ENCODE results near the gene UBALD1. TPM values are rescaled to one million over a fixed set of nuclear protein-coding genes. Genes with fewer than 3 reads are reported as not detected.

UBALD1 gene
- total RNA-seq, 4 donors from 2014 or later, result 5.9 to 17.0 (median 9.6) TPM

DNA sequence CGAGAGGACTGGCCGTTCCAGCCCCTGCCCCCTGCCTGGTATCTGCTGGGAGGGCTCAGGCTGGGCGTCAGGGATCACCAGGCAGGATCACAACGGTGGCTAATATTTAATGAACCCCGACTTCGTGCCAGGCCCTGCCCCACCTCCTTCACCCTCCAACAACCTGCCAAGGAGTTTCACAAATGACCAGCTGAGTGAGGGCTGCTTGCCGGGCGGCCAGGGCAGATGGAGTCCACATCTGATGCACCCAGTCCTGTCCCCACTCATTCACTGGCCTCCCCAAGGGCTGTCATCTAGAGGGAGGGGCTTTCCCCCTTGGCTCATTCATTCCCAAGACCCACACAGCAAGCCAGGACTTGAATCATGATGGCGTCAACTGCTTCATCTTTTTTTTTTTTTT, 17.5 kb downstream of the UBALD1 start:
- no peaks in the 10 kb centered on the region for H3K9me3 ChIP-seq
- no peak overlapping the region for H3K27ac ChIP-seq
- H3K4me1 ChIP-seq, result peaks cover 12 to 24% (median 12%) of the 10 kb centered on the region in 3 donors
- no peak for TF ChIP-seq POLR2A (IDR thresholded peaks at IDR 0.05)
- TF ChIP-seq, protein P1, sequence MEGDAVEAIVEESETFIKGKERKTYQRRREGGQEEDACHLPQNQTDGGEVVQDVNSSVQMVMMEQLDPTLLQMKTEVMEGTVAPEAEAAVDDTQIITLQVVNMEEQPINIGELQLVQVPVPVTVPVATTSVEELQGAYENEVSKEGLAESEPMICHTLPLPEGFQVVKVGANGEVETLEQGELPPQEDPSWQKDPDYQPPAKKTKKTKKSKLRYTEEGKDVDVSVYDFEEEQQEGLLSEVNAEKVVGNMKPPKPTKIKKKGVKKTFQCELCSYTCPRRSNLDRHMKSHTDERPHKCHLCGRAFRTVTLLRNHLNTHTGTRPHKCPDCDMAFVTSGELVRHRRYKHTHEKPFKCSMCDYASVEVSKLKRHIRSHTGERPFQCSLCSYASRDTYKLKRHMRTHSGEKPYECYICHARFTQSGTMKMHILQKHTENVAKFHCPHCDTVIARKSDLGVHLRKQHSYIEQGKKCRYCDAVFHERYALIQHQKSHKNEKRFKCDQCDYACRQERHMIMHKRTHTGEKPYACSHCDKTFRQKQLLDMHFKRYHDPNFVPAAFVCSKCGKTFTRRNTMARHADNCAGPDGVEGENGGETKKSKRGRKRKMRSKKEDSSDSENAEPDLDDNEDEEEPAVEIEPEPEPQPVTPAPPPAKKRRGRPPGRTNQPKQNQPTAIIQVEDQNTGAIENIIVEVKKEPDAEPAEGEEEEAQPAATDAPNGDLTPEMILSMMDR (IDR thresholded peaks at IDR 0.05), result no peak
- intact Hi-C loops (cut with DNase I), result no loop called here
- peaks cover 0 to 16% (median 0%) of the 10 kb centered on the region in 4 donors for H3K27me3 ChIP-seq
- no peaks in the 10 kb centered on the region for H3K36me3 ChIP-seq
- no peak overlapping the region for H3K4me3 ChIP-seq
- WGBS, 2 donors, result 46 to 54% methylated on average over 3 to 5 of the region's 9 CpGs
- no peak for DNase-seq

DNA sequence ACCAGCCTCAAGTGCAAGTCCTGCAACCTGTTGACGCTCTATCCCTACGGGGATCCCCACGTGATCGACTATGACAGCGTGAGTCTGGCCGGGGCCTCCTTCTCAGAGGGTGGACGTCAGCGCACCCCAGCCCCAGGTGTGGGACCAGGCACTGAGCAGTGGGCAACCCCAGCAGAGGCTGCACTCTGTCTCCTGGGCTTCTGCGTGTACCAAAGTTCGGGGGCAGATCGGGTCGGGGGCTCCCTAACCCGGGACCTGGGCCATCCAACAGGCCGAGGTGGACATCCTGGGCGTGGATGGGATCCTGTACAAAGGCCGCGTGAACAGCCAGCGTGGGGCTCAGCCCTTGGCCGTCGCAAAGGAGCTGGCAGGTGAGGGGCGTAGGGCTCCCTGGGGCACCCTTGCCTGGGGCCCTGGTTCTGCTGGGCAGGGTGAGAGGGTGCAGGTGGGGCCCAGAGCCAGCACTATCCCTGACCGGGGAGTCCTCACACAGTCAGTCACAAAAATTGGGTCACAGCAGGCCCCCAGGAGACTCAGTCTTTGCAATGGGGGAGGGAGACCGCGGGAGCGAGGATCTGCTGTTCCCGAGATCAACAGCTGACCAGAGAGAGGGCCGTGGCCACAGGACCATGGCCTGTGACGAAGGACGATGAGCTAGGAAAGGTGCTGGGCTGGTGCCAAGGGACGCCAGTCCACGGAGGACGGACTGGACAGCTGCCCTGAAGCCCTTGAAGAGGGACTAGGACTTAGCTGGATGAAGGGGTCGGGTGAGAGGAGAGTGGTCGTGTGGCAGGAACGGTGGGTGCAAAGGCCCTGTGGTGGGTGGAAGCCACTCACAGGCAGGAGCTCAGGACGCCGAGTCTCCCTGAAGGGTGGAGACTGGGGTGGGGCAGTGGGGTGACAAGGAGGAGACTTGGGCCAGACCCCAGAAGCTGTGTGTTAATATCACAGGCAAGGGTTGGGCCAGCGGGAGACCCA, 20.0 kb downstream of the UBALD1 start:
- no peak for DNase-seq
- peaks cover 0 to 12% (median 0%) of the 10 kb centered on the region in 4 donors for H3K27me3 ChIP-seq
- H3K4me3 ChIP-seq, result no peak overlapping the region
- peaks cover 0 to 6% (median 3%) of the 10 kb centered on the region in 3 donors for H3K4me1 ChIP-seq
- no peaks in the 10 kb centered on the region for H3K9me3 ChIP-seq
- TF ChIP-seq POLR2A (IDR thresholded peaks at IDR 0.05), result no peak
- TF ChIP-seq, protein P1 (IDR thresholded peaks at IDR 0.05), result no peak
- intact Hi-C loops (cut with DNase I), result no loop called here
- WGBS, 2 donors, result 80 to 85% methylated on average over 14 to 31 of the region's 38 CpGs
- no peak overlapping the region for H3K27ac ChIP-seq
- H3K36me3 ChIP-seq, result no peaks in the 10 kb centered on the region

DNA sequence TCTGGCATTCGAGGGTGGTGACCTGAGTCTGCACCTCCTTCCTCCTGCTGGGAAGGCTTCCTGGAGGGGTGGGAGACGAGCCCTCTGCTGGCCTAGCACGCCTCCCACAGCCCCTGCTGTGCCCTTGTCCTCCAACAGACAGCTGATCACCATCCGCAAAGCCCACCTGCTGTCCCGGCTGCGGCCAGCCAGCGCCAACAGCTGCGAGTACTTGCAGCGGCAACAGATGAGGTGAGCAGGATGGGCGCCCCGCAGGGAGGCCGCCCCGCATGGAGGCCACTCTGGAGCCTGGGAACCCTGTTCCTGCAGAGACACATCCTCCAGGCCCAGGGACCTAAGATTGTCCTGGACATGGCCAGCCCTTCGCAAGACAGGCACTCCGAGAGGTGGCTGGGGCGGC, 21.6 kb downstream of the UBALD1 start:
- Histone ChIP-seq H3K27me3 (peaks cover 0 to 6% (median 0%) of the 10 kb centered on the region in 4 donors), H3K4me1 (peaks cover 0 to 6% (median 3%) of the 10 kb centered on the region in 3 donors), H3K4me3 (no peak overlapping the region), H3K36me3 (no peaks in the 10 kb centered on the region), H3K27ac (no peak overlapping the region), H3K9me3 (peaks cover 0 to 5% (median 0%) of the 10 kb centered on the region in 3 donors)
- 55% methylated on average over 6 of the region's 16 CpGs; no CpG with 5 or more reads in 1 of the 2 donors for whole genome bisulfite sequencing, 2 donors
- intact Hi-C loops (cut with DNase I), result no loop called here
- DNase-seq, result no peak
- no peak for TF ChIP-seq POLR2A (IDR thresholded peaks at IDR 0.05)
- TF ChIP-seq, protein P1 (IDR thresholded peaks at IDR 0.05), result no peak

DNA sequence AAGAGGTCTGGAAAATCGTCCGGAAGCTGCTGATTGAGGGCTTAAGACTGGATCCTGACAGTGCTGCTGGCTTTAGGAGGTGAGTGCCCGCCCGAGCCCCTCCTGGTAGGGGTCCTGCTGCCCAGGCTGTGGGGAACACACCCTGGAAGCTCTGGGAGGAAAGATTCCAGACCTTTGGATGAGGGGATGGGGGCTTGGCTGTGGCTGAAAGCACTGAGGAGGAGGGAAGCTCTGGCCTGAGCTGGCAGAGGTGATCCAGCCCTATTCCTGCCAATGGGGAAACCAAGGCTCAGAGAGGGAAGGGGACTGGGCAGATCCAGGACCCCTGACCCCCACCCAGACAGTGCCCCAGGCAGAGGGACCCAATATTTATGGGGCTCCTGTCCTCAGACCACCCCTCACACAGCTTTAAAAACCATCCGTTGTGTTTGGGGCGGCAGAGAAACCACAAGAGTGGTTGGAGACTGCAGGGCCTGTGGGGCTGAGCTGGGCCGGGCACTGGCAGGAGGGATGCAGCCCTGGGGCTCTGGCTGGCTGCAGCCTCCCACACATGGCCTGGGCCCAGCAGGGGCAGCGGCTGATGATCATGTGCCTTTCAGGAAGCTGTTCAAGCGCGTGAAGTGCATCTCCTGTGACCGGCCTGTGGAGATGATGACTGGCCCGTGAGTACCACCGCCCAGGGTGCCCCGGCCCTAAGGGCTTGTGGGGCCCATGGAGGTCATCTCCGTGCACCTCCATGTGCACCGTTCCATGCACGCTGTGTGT, 22.8 kb downstream of the UBALD1 start:
- H3K36me3 ChIP-seq, result no peaks in the 10 kb centered on the region
- H3K4me1 ChIP-seq, result no peaks in the 10 kb centered on the region
- 71 to 76% methylated on average over 12 to 13 of the region's 17 CpGs for WGBS, 2 donors
- peaks cover 0 to 8% (median 0%) of the 10 kb centered on the region in 3 donors for H3K9me3 ChIP-seq
- H3K4me3 ChIP-seq, result no peak overlapping the region
- no peak overlapping the region for H3K27ac ChIP-seq
- TF ChIP-seq, protein P1 (IDR thresholded peaks at IDR 0.05), result no peak
- no peak for TF ChIP-seq POLR2A (IDR thresholded peaks at IDR 0.05)
- intact Hi-C loops (cut with DNase I), result no loop called here
- DNase-seq, result no peak
- peaks cover 0 to 6% (median 0%) of the 10 kb centered on the region in 4 donors for H3K27me3 ChIP-seq

All from esophagus squamous epithelium (tissue), 5 donors.